Cardiac muscle cell (in vitro differentiated cells and primary cell): Measurements from ENCODE around the gene RNASE7. TPM values are rescaled to one million over a fixed set of nuclear protein-coding genes. Genes with fewer than 3 reads are reported as not detected.
"Not testable (repeated sequence)": the region's sequence is repeated elsewhere in the genome, so short reads cannot be mapped to it uniquely, and the experiment has no call there.

Experiments
- DNase-seq, 2 donors: peaks; one replicate each; pipeline versions ENCODE4 v3.0.0 to v3.0.0-alpha.2; 2010 to 2017; ENCODE audit warnings: low read depth in 1 of 2, low spot score in 1 of 2
- H3K27ac ChIP-seq: fragments of 200-600 bp; sonication (generic); 2 replicates; pipeline ENCODE4 v1.5.1; 2016
- H3K27me3 ChIP-seq: fragments of 200-600 bp; sonication (generic); 2 replicates; pipeline ENCODE4 v1.6.0; 2016; ENCODE audit warnings: control low read depth
- H3K36me3 ChIP-seq: fragments of 200-600 bp; sonication (generic); 2 replicates; pipeline ENCODE4 v1.5.1; 2016; ENCODE audit warnings: control low read depth
- H3K4me1 ChIP-seq: fragments of 200-600 bp; sonication (generic); 2 replicates; pipeline ENCODE4 v1.8.1; 2017; ENCODE audit warnings: low read depth, mild to moderate bottlenecking, mixed run types
- H3K4me3 ChIP-seq: fragments of 200-600 bp; sonication (generic); 2 replicates; pipeline ENCODE4 v1.5.1; 2016; ENCODE audit warnings: mild to moderate bottlenecking
- H3K9me3 ChIP-seq: fragments of 200-600 bp; sonication (generic); 2 replicates; pipeline ENCODE4 v1.5.1; 2017; ENCODE audit warnings: low read depth, mild to moderate bottlenecking, control low read depth
- polyA plus RNA-seq: library from polyadenylated mRNA; unstranded; fragments of >200 nt; fragmentation: Nextera tagmentation; extraction: Ambion mirVana; gene quantifications from 2 replicates; pipeline ENCODE4 v1.2.1, GENCODE V29; 2016
- total RNA-seq: library from RNA; depleted of rRNA; stranded (reverse); fragments of >200 nt; gene quantifications from 2 replicates; pipeline ENCODE4 v1.2.3, GENCODE V29; 2016
- TF ChIP-seq, protein P1 (sequence below): IDR thresholded peaks from 2 replicates; pipeline ENCODE4 v1.5.1; 2012; ENCODE audit warnings: low read depth, mild to moderate bottlenecking, low read length

RNASE7 gene
- total and polyA plus RNA-seq, 2 experiments from 2014 or later = not detected

DNA sequence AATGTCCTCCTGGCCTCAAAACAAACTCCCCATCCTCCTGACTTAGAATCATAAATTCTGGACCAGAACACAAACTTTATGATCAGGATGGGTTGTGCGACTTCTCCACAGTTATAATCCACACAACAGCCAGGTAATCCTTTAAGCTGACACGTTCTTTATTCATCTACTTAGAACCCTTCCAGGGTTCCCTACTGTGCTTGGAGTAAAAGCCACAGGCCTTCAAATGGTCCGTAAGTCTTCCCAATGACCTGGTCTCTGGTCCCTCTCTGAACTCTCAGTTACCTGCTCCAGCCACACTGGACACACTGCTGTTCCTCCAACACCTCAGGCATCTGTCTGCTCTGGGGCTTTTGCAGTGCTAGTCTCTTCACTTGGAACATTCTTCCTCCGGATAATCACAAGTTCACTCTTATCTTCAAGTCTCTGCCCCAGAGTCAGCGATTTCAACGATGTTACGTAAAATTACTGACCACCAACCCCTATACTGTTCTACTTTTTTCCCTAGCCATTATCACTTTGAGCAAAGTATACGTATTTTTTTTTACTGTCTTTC is 1.7 kb upstream of the RNASE7 start:
- H3K27ac ChIP-seq = no peak overlapping the region
- no peaks in the 10 kb centered on the region for H3K9me3 ChIP-seq
- H3K27me3 ChIP-seq = no peaks in the 10 kb centered on the region
- DNase-seq = no peak
- no peaks in the 10 kb centered on the region for H3K36me3 ChIP-seq
- TF ChIP-seq, protein P1, sequence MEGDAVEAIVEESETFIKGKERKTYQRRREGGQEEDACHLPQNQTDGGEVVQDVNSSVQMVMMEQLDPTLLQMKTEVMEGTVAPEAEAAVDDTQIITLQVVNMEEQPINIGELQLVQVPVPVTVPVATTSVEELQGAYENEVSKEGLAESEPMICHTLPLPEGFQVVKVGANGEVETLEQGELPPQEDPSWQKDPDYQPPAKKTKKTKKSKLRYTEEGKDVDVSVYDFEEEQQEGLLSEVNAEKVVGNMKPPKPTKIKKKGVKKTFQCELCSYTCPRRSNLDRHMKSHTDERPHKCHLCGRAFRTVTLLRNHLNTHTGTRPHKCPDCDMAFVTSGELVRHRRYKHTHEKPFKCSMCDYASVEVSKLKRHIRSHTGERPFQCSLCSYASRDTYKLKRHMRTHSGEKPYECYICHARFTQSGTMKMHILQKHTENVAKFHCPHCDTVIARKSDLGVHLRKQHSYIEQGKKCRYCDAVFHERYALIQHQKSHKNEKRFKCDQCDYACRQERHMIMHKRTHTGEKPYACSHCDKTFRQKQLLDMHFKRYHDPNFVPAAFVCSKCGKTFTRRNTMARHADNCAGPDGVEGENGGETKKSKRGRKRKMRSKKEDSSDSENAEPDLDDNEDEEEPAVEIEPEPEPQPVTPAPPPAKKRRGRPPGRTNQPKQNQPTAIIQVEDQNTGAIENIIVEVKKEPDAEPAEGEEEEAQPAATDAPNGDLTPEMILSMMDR = no peak
- peaks cover 17% of the 10 kb centered on the region for H3K4me1 ChIP-seq
- H3K4me3 ChIP-seq = no peak overlapping the region

DNA sequence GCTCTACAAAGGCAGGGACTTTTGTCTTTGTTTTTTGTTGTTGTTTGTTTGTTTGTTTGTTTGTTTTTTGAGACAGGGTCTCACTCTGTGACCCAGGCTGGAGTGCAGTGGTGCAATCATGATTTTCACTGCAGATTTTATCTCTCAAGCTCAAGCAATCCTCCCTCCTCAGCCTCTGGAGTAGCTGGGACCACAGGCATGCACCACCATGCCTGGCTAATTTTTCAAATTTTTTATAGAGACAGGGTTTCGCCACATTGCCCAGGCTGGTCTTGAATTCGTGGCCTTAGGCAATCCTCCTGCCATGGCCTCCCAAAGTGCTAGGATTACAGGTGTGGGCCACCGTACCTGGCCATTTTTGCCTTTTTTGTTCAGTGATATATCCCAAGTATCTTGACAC is 1.2 kb upstream of the RNASE7 start:
- peaks cover 17% of the 10 kb centered on the region for H3K4me1 ChIP-seq
- not testable (repeated sequence) for DNase-seq, H3K36me3 ChIP-seq, H3K27ac ChIP-seq, H3K9me3 ChIP-seq, H3K27me3 ChIP-seq, H3K4me3 ChIP-seq

DNA sequence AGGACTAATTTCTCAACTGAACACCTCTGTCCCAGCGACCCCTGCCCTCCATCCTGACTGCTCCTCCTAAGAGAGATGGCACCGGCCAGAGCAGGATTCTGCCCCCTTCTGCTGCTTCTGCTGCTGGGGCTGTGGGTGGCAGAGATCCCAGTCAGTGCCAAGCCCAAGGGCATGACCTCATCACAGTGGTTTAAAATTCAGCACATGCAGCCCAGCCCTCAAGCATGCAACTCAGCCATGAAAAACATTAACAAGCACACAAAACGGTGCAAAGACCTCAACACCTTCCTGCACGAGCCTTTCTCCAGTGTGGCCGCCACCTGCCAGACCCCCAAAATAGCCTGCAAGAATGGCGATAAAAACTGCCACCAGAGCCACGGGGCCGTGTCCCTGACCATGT is 756 bp downstream of the RNASE7 start:
- no peak for DNase-seq
- no peaks in the 10 kb centered on the region for H3K27me3 ChIP-seq
- no peak overlapping the region for H3K27ac ChIP-seq
- no peak overlapping the region for H3K4me3 ChIP-seq
- no peaks in the 10 kb centered on the region for H3K9me3 ChIP-seq
- TF ChIP-seq, protein P1 = no peak
- H3K4me1 ChIP-seq = peaks cover 17% of the 10 kb centered on the region
- H3K36me3 ChIP-seq = no peaks in the 10 kb centered on the region

DNA sequence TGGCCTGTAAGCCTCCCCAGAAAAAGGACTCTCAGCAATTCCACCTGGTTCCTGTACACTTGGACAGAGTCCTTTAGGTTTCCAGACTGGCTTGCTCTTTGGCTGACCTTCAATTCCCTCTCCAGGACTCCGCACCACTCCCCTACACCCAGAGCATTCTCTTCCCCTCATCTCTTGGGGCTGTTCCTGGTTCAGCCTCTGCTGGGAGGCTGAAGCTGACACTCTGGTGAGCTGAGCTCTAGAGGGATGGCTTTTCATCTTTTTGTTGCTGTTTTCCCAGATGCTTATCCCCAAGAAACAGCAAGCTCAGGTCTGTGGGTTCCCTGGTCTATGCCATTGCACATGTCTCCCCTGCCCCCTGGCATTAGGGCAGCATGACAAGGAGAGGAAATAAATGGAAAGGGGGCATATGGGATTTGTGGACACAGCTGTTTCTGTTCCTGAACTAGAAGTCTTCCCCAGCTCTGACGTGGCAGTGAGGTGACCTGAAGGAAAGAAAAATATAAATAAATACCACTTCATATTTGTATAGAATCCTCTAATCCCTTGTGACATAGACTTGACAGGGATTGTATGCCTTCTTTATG is 1.3 kb downstream of the RNASE7 start:
- TF ChIP-seq, protein P1 = no peak
- H3K9me3 ChIP-seq = no peaks in the 10 kb centered on the region

DNA sequence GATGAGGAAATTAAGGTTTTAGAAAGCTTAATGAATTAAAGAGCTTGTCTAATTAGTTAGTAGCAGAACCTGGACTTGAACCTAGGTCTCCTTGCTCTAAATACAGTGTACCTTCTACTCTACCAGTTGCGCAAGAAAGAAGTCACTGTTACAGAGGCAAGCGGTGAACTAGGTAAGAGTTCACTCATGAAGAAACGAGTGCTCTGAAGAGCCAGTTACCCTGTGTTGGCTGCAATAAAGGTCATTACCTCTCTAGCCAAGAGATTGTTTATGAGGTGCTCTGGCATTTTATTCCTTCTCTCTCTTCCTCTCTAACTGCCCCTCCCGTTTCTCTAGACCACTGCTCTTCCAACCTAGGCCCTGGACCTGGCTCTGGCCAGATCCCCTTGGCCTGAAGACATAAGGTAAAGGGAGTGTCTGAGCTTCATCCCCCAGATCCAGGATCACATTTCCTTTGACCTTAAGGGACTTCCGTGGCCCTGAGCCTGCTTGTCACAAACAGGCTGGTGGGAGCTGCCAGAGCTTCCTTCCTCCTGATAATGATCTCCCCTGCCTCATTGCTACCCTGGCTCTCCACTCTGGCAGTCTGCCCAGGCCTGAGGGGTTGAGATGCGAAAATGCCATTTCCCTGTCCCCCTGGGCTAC is 1.9 kb downstream of the RNASE7 start:
- H3K4me1 ChIP-seq = peaks cover 9% of the 10 kb centered on the region
- H3K27ac ChIP-seq = no peak overlapping the region
- H3K4me3 ChIP-seq = no peak overlapping the region
- DNase-seq = no peak
- H3K27me3 ChIP-seq = no peaks in the 10 kb centered on the region
- TF ChIP-seq, protein P1 = no peak
- no peaks in the 10 kb centered on the region for H3K9me3 ChIP-seq
- no peaks in the 10 kb centered on the region for H3K36me3 ChIP-seq

More for the DNA sequence above, 1.3 kb downstream of the RNASE7 start:
- H3K27me3 ChIP-seq = no peaks in the 10 kb centered on the region
- no peak overlapping the region for H3K4me3 ChIP-seq
- H3K27ac ChIP-seq = no peak overlapping the region
- peaks cover 15% of the 10 kb centered on the region for H3K4me1 ChIP-seq
- H3K36me3 ChIP-seq = no peaks in the 10 kb centered on the region
- DNase-seq = no peak

DNA sequence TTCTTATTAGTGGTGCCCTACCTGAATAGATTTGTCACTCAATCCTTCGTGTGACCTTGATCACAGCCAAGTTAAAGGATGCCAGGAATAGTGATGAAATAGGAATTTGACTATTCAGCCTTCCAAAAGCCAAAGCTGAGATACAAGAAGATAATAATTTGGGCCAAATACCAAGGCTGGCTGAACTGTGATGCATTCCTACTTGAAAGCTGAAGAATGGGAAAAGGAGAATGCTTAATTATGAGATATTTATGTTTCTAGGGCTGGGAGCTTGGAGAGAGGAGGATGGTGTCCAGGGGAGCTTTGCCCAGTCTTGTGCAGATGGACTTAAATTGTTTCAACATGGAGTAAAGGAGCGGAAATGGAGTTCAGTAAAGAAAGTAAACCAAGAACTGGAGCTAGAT is 5.2 kb downstream of the RNASE7 start:
- Histone ChIP-seq H3K9me3 (no peaks in the 10 kb centered on the region), H3K4me3 (no peak overlapping the region), H3K4me1 (no peaks in the 10 kb centered on the region), H3K36me3 (no peaks in the 10 kb centered on the region), H3K27me3 (no peaks in the 10 kb centered on the region), H3K27ac (no peak overlapping the region)
- peak in 1 of 2 donors; percentile 54 for DNase-seq
- TF ChIP-seq, protein P1 = no peak
